HG03039 (cell line): ENCODE measurements around the gene DARS1.
A peak's percentile ranks its signal among the peaks of the same experiment; 100 is the strongest.
"Not testable (repeated sequence)": the region's sequence is repeated elsewhere in the genome, so short reads cannot be mapped to it uniquely, and the experiment has no call there.

Source experiments
- ATAC-seq: cut with Tn5 transposase; IDR thresholded peaks from one replicate; pipeline ENCODE4 v1.9.1; 2021; ENCODE audit warnings: mild to moderate bottlenecking, moderate library complexity; ENCODE audit not compliant: unreplicated experiment

Gene DARS1

DNA sequence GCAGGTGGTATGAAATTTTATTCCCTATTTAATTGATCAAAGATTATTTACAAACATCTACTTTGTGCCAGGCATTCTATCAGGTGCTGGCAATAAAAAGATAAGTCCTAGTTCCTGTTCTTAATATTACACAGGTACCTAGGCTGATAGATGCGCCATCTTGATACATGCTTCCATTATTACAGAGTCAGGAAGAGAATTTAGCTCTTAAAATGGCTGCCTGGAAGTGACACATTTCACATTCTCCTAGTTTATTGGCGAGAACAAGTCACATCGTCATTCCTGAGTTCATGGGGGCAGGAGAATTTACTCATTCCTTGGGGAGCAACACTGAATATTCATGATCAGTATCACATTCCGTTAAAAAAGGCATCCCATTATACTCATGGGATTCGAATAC lies 1.1 kb upstream of the DARS1 start:
- ATAC-seq, result no peak

DNA sequence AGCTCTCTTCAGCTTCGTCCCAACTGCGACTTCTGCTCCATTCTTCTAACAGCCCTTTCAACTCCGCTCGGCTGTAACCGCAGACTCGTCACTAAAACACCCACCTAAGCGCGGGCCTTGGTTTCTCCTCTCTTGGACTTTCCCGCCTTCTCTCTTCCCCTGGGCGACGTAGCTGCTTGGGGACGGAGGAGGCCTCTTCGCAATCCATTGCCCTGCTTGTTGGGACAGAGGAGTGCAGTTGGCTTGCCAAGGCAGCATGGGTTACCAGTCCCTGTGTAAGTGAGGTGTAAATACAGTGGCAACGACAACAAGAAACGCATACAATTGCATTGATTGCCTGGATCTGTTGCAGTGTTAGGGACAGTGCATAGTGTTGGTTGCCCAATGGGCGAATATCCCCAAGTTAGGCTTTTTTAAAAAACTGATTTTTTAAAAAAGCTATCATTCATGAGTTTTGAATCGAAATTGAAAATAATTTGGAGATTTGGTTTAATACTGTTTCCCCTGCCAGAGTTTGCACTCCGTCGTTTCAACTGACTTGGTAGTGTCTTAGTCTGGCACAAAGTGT lies 484 bp upstream of the DARS1 start:
- peak; percentile 43 for ATAC-seq

DNA sequence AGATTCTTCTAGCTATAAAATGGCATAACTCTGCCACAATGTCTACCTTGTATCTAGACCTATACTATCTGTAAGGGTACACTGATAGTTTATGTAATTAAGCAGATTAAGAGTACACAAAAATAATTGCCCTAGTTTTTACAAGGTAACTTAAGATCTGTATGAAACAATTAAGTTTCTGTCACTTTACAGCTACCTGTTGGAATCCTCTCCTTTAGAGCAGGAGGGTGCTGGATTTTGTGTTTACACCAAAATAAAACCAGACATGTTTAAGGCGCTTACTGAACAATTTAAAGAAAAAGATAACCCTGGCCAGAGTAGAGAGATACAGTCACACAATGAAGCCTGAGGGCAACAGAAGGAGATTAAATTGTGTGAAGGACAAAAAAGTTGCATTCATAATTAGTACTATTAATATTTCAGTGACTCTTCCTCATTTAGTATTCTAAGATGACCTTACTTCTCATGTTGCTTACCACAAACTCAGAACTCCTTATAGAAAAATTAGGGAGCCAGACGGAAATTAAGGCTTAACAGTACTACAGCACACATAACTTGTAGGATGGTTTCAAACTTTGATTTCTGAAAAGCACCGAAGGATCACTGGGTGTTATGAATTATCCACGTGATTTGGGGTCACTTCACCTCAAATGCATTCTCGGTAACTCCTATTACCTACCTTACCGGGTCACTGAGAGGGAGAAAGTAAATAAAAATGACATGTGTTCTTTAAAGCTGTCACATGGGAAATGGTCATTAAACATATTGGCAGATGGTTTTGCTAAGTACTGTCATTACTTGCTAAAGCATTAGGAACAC lies 1.0 kb downstream of the DARS1 start:
- ATAC-seq, result peak; percentile 15

GRCh38 chr2:135980434-135981079 lies 4.9 kb downstream of the DARS1 start:
- no peak for ATAC-seq

- no peak for ATAC-seq
Measured at GRCh38 chr2:135975702-135976101, 9.7 kb downstream of the DARS1 start.

- ATAC-seq, result no peak
Measured at GRCh38 chr2:135974036-135974435, 11.4 kb downstream of the DARS1 start.

- ATAC-seq, result no peak
Measured at GRCh38 chr2:135969655-135970387, 15.6 kb downstream of the DARS1 start.

DNA sequence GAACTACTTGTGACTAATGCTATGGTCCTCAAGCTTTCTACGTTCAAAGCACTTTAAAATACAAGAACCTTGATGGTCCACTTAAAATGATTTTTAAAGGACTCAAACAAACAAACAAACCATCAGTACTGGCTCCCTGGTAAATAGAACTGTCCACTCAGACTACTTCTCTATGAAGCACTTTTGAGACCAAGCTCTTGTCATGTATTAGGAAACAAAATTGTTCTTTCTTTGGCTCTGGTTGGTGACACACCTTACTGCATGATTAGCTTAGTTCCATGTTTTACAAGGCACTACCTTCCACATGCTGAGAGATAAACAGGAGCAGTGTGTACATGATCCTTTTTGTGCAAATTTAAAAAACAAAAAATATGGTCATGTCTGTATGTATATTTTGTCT lies 19.7 kb downstream of the DARS1 start:
- ATAC-seq, result no peak

GRCh38 chr2:135964404-135964803 lies 21.0 kb downstream of the DARS1 start:
- not testable (repeated sequence) for ATAC-seq

- no peak for ATAC-seq
Measured at GRCh38 chr2:135963841-135964240, 21.6 kb downstream of the DARS1 start.

- ATAC-seq, result peak; percentile 52
Measured at GRCh38 chr2:135962366-135963123, 22.9 kb downstream of the DARS1 start.

DNA sequence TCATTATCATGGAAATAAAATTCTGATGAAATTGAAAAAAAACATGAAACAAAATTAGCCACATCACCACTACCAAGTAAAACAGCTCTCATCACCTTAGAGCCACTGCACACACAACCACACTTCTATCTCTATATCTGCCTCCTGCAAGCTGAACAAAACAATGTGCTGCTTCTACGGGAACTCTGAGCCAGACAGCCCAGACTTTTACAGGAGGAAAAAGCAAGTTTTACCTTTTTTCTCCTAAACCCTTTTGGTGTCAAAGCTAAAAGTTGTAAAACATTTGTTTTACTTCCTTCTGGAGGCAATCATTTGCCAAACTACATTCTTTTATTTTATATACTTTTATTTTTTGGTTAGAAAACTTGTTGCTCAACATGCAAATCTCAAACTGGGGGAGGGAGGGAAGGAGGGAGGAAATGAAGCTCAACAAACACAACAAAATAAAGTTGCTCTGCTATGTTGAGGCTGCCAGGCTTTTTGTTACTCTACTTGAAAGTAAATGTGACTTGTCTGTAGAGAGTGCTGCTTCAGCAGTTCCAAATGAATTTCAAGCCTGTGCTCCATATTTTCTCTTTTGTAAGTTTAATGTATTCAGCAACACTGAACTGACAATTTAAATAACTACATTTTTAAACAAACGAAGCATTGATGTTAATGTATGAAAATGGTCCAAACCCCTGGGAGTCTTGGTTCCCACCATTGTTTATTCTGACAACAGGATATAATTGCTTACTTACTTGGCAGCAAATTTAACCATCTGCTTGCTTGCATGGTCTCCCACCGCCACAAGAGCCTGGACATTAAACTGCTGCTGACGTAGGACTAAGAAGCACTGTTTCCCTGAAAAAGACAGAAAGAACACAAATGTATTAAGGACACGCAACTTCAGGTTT lies 24.5 kb downstream of the DARS1 start:
- no peak for ATAC-seq

DNA sequence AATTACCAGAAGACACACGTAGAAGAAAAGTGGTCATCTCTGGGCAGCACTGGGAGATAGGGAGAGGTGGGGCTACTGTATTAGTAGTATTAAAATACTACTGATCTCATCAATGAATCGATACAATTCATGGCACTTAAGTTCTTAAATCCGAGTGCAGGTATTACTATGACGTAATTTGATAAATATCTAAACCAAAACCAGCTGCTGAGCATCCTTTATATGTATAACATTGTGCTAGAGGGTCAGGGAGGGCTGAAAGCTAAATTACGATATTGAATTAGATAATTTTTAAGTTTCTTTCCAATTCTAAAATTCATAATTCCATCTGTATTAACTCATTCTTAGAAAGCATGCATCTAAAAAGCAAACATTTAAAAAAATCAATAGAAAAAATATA lies 25.3 kb downstream of the DARS1 start:
- no peak for ATAC-seq

- ATAC-seq, result not testable (repeated sequence)
Measured at GRCh38 chr2:135958927-135959326, 26.5 kb downstream of the DARS1 start.

DNA sequence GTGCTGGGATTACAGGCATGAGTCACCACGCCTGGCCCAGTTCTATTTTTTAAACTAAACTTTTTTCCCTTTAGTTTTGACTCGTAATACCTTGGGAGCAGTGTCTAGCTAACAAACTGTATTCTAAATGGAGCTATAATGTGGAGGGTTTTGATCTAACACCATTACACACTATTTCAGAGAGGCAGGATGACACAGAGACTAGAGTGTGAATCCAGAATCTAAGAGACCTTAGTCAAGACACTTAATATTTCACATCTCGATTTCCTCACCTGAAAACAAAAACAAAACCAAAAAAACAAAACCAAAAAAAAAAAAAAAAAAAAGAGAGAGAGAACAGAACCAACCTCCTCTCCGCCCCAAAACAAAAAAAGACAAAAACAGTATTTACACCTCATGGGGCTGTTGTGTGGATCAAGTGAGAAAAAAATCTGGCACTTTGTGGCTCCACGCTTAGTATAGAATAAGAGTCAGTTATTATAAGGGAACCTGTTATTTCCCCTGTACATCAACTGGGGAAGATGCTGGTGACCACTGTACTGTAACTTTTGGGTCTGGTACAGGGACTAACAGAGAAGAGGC lies 31.3 kb downstream of the DARS1 start:
- ATAC-seq, result no peak

DNA sequence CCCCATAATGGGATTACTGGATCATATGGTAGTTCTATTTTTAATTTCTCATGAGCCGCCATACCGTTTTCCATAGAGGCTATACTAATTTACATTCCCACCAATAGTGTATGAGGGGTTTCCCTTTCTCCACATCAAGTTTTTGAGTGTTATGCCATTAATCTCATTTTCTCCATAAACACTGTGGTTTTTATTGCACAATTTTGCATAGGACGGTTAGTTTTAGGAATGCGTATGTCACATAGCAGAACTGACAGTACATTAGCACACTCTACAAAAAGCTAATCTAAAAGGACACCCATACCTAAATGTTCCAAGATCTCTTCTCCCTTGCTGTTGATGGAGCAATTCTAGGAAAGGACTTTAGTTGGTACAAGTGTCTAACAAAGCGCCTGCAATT lies 32.5 kb downstream of the DARS1 start:
- ATAC-seq, result no peak

- no peak for ATAC-seq
Measured at GRCh38 chr2:135951041-135951583, 34.3 kb downstream of the DARS1 start.

DNA sequence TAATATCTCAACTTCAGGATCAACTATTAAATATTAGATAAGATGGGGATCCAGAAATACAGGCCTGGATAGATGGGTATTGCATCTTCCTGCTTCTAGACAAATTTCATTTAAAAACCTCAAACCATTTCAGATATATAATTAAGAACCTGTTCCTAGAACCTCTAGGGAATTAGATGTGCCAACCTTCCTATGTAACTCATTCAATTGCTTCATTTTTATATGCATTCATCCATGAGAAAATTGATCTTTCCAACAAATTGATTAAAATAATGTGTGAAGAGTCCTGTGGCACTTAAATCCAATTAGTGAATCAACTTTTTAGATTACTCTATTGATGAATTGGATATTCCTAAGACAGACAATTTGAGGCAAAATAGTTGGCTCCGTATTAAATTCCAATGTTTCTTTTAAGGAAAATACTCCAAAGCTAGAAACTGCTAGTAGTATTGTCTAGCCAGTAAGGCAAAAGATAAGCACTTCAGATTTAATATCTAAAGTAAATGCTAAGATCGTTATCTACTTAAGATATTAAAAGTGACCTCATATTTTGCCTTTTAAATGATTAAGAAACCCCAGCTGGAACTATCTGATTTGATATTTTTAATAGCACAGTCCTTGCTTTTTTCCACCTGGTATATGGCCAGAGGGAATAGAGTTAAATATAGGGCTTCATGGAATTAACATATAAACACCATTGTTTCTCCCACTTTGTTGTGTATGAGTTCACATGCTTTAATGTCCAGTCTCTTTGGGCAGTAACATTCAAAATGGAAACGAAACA lies 35.8 kb downstream of the DARS1 start:
- ATAC-seq, result no peak
